Measurements from ENCODE around the gene MBP. TPM values are rescaled to one million over a fixed set of nuclear protein-coding genes. Genes with fewer than 3 reads are reported as not detected.

Gene MBP
- total RNA-seq, 1 experiment from 2014 or later, result 88.8 TPM

DNA sequence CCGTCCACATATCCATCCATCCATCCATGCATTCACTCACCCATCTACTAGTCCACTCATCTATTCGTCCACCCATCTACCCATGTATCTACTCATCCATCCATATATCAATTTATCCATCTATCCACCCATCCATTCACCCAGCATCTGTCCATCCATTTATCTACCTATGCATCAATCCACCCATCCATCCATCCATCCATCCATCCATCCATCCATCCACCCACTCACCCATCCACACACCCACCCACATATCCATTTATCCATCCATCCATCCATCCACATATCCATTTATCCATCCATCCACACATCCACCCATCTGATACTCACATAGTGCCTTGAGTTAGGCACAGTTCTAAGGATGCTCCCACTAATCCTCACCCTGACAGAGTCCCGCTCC, 99.0 kb downstream of the MBP start:
- BruUV-seq (replicated peaks), result no TSS peak
- ChIA-PET CTCF (no interaction called here), POLR2A (no interaction called here)
- no peaks in the 10 kb centered on the region for H3K27me3 ChIP-seq (ENCODE audit: control insufficient read depth, insufficient read depth, low read length)
- intact Hi-C loops (cut with micrococcal nuclease; ENCODE audit: unreplicated experiment), result no loop called here
- no peaks in the 10 kb centered on the region for H3K36me3 ChIP-seq (ENCODE audit: control insufficient read depth, insufficient read depth, low read length)
- no peak for ATAC-seq
- no peaks in the 10 kb centered on the region for H3K9me3 ChIP-seq (ENCODE audit: control insufficient read depth, insufficient read depth, low read depth, low read length)
- DNase-seq (ENCODE audit: low read depth, low spot score), result no peak
- no peak for TF ChIP-seq TCF7L2 (IDR thresholded peaks at IDR 0.05; ENCODE audit: low read depth, low read length)
- no peak for TF ChIP-seq SIN3A (IDR thresholded peaks at IDR 0.05; ENCODE audit: borderline replicate concordance, insufficient read depth, low read depth, low read length)
- TF ChIP-seq, protein P1, sequence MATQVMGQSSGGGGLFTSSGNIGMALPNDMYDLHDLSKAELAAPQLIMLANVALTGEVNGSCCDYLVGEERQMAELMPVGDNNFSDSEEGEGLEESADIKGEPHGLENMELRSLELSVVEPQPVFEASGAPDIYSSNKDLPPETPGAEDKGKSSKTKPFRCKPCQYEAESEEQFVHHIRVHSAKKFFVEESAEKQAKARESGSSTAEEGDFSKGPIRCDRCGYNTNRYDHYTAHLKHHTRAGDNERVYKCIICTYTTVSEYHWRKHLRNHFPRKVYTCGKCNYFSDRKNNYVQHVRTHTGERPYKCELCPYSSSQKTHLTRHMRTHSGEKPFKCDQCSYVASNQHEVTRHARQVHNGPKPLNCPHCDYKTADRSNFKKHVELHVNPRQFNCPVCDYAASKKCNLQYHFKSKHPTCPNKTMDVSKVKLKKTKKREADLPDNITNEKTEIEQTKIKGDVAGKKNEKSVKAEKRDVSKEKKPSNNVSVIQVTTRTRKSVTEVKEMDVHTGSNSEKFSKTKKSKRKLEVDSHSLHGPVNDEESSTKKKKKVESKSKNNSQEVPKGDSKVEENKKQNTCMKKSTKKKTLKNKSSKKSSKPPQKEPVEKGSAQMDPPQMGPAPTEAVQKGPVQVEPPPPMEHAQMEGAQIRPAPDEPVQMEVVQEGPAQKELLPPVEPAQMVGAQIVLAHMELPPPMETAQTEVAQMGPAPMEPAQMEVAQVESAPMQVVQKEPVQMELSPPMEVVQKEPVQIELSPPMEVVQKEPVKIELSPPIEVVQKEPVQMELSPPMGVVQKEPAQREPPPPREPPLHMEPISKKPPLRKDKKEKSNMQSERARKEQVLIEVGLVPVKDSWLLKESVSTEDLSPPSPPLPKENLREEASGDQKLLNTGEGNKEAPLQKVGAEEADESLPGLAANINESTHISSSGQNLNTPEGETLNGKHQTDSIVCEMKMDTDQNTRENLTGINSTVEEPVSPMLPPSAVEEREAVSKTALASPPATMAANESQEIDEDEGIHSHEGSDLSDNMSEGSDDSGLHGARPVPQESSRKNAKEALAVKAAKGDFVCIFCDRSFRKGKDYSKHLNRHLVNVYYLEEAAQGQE (IDR thresholded peaks at IDR 0.05; ENCODE audit: insufficient read depth in 1 of 2, low read depth in 2 of 2, low read length in 1 of 2), result no peak
- TF ChIP-seq CTCF (IDR thresholded peaks at IDR 0.05), result no peak
- TF ChIP-seq POLR2AphosphoS5 (IDR thresholded peaks at IDR 0.05; ENCODE audit: low read depth, low read length), result no peak
- H3K4me3 ChIP-seq (ENCODE audit: low read depth in 2 of 2, low read length in 2 of 2), result no peak overlapping the region
- no peak overlapping the region for H3K27ac ChIP-seq (ENCODE audit: low read length)
- peaks cover 12% of the 10 kb centered on the region for H3K4me1 ChIP-seq (ENCODE audit: control insufficient read depth, insufficient read depth, low read length)
- in situ Hi-C loops (cut with HindIII; ENCODE audit: low pct_unique_long_range_greater_than_20kb, low sequenced_read_pairs), result no loop called here

GRCh38 chr18:77032181-77032701, 100.3 kb downstream of the MBP start:
- Histone ChIP-seq H3K4me3 (ENCODE audit: low read depth in 2 of 2, low read length in 2 of 2) (no peak overlapping the region), H3K36me3 (ENCODE audit: control insufficient read depth, insufficient read depth, low read length) (no peaks in the 10 kb centered on the region), H3K4me1 (ENCODE audit: control insufficient read depth, insufficient read depth, low read length) (peaks cover 12% of the 10 kb centered on the region), H3K27me3 (ENCODE audit: control insufficient read depth, insufficient read depth, low read length) (no peaks in the 10 kb centered on the region), H3K27ac (ENCODE audit: low read length) (no peak overlapping the region), H3K9me3 (ENCODE audit: control insufficient read depth, insufficient read depth, low read depth, low read length) (no peaks in the 10 kb centered on the region)
- ChIA-PET CTCF (interaction anchor here (1.1 kb wide), 1 partner anchor 32 kb away, joined by 5 read pairs; no protein-coding TSS in a partner anchor), POLR2A (no interaction called here)
- TF ChIP-seq CTCF (IDR thresholded peaks at IDR 0.05), result no peak
- no peak for TF ChIP-seq SIN3A (IDR thresholded peaks at IDR 0.05; ENCODE audit: borderline replicate concordance, insufficient read depth, low read depth, low read length)
- TF ChIP-seq, protein P1 (IDR thresholded peaks at IDR 0.05; ENCODE audit: insufficient read depth in 1 of 2, low read depth in 2 of 2, low read length in 1 of 2), result no peak
- no peak for TF ChIP-seq TCF7L2 (IDR thresholded peaks at IDR 0.05; ENCODE audit: low read depth, low read length)
- TF ChIP-seq POLR2AphosphoS5 (IDR thresholded peaks at IDR 0.05; ENCODE audit: low read depth, low read length), result no peak
- ATAC-seq, result peak; percentile 61
- DNase-seq (ENCODE audit: low read depth, low spot score), result no peak
- in situ Hi-C loops (cut with HindIII; ENCODE audit: low pct_unique_long_range_greater_than_20kb, low sequenced_read_pairs), result no loop called here
- intact Hi-C loops (cut with micrococcal nuclease; ENCODE audit: unreplicated experiment), result no loop called here
- no TSS peak for BruUV-seq (replicated peaks)
